Measurements from ENCODE around the gene TXNL1.

TXNL1 gene

DNA sequence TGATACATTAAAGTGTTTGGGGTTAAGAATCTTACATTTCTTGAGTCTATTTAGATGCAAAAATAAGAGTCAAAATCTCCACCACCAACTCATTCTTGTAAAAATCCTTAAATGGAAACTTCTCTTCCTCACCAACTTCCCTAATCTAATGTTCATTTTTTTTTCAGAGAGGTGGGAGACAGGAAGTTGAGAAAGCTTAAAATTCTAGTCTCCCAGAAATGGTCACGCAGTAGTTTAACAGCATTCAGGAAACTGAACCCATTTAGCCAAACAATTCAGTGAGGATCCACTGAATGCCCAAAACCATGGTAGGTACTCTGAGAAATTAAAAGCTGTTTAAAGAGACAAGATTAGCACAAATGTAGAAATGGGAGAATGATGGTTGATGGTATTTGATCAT is 69.0 kb downstream of the TXNL1 start:
- DNase-seq (ENCODE audit: low read depth): no peak

- DNase-seq (ENCODE audit: low read depth): no peak
Measured at GRCh38 chr18:56568986-56569385, 69.4 kb downstream of the TXNL1 start.

DNA sequence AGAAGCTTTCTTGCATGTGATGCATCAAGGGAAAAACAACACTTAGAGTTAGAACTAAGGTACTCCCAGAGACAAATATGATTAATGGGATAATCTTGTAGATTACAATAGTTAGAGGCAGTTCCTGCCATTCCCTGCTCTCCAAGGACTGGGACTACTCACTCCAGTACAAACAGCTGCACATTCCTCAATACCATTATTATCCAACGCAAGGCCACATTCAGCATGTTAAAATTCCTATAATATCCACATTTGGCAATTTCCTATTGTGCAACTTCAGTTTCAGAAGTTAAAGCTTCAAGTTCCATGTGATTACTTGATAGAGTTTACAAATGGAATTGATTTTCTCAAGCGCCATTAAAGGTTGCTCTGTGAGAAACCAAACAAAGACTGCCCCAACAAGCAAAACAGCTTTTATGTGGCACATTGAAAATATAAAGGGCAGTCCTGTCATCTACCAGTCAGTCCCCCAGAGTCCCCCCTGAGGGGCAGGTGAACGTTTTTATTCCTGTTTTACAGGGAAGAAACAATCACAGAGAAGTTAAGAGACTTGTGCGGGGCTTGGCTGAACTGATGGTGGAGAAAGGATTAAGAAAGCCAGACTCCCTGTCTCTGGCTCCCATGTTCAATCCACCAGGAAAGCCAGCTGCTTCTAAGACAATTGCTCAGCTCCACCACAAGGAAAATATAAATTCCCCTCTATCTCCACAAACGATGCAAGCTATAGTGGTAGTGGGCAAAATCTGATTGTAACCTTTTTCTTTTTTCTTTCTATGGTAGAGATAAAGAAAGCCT is 72.6 kb downstream of the TXNL1 start:
- DNase-seq (ENCODE audit: low read depth): no peak

DNA sequence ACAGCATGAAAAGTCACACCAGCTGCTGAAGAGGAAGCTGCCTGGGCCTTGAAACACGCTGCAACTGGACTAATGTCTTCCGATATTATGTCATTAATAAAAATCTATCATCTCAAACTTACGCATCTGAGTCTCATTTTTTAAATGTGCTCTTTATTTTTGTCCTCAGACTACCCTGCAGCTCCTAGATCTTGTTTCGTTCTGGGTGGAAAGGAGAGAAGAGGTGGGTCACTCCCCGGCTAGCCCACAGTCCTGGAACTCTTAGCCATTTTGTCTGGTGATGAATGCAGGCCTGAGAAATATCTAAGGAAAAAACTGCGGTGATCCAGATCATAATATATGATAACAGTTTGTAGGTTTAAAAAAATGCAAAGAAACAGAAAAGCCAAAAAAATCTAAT is 73.3 kb downstream of the TXNL1 start:
- no peak for DNase-seq (ENCODE audit: low read depth)

DNA sequence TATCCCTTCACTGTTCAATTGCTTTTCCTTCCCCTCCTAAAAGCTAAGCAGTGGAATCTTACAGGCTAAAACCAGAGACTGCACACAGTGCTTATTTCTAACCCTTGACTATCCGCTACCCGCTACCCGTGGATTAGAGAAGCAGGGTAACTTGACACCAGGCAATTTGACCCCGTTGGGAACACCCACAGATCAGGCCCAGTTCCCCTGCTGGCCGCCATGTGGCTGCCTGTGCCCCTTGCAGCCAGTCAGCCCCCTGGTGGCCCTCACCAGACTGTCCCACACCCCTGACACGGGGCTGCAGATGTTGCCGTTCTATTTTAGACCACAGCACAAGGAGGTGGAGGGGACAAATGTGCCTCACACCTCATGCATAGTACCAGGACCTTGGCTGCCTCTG is 74.8 kb downstream of the TXNL1 start:
- no peak for DNase-seq (ENCODE audit: low read depth)

DNA sequence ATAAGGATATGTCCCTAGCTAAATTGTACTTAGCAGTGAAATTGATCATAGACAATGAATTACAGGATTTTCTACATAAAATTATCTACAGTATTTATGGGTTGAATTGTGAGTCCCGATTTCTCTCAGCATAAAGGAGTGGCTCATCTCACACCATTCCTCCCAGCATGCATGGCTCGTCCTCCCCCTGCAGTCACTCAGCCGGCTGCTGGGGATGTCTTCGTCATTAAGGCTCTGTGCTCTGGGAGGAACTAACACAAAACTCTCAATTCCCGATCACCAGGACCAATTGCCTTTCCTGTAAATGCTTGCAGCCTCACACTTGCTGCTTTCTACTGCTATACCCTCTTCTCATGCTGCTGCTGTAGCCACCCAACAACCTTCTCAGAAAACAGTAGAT is 75.9 kb downstream of the TXNL1 start:
- no peak for DNase-seq (ENCODE audit: low read depth)

DNA sequence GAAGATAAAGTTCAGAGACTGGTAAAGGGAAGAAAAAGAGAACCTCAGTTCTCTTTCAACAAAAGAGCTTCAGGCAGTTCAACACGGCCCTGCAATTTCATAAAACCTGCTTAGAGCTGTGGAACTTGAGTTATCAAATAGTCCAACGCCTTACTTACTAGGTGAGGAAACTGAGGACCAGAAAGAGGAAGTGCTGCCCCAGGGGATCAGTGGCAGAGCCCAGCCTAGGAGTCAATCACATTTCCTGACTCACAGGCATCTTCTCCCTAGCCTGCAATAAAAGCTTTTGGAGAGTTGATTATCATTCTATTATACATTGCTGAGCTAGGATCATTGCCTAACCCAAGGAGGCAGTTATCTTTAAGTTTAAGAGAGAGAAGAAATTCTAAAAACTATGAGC is 77.4 kb downstream of the TXNL1 start:
- no peak for DNase-seq (ENCODE audit: low read depth)

- DNase-seq (ENCODE audit: low read depth): no peak
Measured at GRCh38 chr18:56559044-56559443, 79.3 kb downstream of the TXNL1 start.

DNA sequence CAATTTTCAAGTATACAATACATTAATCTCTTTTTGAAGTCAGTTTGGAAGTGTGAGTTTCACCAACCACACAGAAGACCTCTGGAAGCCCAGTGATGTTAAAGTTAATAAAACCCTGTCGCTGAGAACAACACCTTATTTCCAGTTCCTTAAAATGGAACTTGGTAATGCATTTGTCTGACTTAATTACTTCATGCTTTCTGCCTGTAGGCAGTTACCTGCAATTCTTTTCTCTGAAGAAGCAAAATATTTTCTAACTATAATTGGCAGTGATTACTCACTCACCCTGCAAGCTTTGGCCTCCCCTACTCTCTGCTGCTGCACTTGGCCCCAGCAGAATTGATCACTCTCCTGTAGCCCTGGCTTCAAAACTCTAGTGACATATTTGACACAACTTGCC is 81.5 kb downstream of the TXNL1 start:
- no peak for DNase-seq (ENCODE audit: low read depth)

- DNase-seq (ENCODE audit: low read depth): no peak
Measured at GRCh38 chr18:56550121-56550520, 88.3 kb downstream of the TXNL1 start.
